HG03175 (cell line): ENCODE results near the gene SLC37A1.

Experiments
- ATAC-seq: cut with Tn5 transposase; IDR thresholded peaks from one replicate; pipeline ENCODE4 v1.9.1; 2021; ENCODE audit warnings: mild to moderate bottlenecking, moderate library complexity; ENCODE audit not compliant: unreplicated experiment

Gene SLC37A1

DNA sequence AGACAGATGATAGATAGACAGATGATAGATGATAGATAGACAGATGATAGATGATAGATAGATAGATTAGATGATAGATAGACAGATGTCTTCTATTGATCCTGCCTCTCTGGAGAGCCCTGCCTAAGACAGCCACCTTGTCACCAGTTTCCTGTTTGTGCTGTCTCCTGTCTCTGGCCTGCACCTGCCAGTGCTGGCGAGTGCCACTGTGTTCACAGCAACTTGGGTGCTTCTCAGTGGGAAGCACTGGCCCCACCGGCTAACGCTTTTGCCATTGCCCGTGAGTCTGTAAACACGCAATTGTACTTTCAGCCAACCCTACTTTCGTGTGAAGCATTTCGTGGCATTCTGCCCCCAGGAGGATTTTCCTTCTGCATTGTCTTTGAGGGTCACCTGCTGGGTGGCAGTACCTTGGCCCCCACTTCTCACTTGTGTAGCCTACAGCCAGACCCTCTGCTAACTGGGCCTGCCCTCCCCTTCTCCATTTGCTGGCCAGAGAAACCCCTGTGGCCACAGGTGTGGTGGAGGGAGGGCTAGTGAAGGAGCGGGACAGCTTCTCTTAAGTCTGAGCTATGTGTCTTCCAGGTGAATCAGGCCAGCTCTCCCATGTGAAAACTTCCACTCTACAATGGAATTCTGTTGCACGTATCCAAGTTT lies 116.4 kb downstream of the SLC37A1 start:
- no peak for ATAC-seq

DNA sequence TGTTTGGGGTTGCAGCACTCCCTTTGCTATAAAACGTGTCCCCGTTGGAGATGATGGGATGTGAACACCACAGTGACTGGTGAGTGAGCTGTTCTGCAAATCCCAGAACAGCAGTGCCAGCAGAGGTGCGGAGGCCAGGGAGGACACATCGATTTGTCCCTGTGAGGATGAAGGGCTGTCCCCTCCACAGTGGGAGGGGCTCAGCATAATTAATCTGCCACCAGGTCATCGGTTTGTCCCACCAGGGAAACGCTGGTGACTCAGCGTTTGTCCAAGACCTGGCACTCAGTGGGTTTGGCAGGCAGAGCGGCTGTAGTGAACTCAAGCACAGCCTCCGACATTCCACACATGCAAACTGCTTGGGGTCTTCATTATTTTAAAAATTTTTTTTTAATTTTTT lies 117.0 kb downstream of the SLC37A1 start:
- ATAC-seq, result no peak
